K562 (cell line): ENCODE measurements around the gene P2RX1.

Experiments used
- FOXJ2 ChIP-seq: fragments of 200-800 bp; sonication (Bioruptor generic); IDR thresholded peaks from 2 replicates; pipeline ENCODE4 v1.6.1; 2016; ENCODE audit warnings: missing genetic modification characterization, missing compliant biosample characterization
- POLR2A ChIP-seq: fragments of 450-650 bp; conservative IDR thresholded peaks from 2 replicates; pipeline ENCODE4 v1.6.1; 2016
- ZNF224 ChIP-seq: sonication (generic); formaldehyde crosslinking; IDR thresholded peaks from 2 replicates; pipeline ENCODE4 v1.8.0; 2022; ENCODE audit warnings: mild to moderate bottlenecking, missing genetic modification reagents
- TF ChIP-seq, protein P1 (sequence below), 2 experiments: IDR thresholded peaks; 2 replicates each; pipeline ENCODE4 v1.6.1; 2012; ENCODE audit warnings: improper control_type of control experiment in 2 of 2, low read depth in 2 of 2, low read length in 2 of 2, borderline replicate concordance in 1 of 2
- TF ChIP-seq, protein P2 (sequence below): sonication (generic); formaldehyde crosslinking; IDR thresholded peaks from 2 replicates; pipeline ENCODE4 v1.9.0; 2022; ENCODE audit warnings: mild to moderate bottlenecking, missing genetic modification reagents

DNA sequence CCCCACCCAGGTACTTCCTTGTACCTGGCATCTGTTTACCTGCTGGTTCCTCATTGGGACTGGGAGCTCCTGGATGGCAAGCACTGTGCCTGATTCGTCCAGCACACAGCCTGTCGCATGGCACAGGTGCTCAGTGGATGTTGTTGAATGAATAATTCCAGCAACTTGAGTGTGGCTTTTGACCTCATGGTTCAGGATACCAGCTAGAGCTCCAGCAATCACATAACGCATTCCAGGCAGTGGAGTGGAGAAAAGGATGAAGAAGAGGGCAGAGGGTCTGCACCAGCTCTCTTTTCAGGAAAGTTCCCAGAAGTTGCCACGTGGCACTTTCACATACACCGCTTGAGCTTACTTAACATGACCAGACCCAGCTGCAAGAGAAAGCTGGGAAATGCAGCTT lies 22.1 kb downstream of the P2RX1 start:
- TF ChIP-seq FOXJ2 (tag), result no peak
- no peak for TF ChIP-seq ZNF224 (CRISPR knock-in tag)
- TF ChIP-seq, protein P1, sequence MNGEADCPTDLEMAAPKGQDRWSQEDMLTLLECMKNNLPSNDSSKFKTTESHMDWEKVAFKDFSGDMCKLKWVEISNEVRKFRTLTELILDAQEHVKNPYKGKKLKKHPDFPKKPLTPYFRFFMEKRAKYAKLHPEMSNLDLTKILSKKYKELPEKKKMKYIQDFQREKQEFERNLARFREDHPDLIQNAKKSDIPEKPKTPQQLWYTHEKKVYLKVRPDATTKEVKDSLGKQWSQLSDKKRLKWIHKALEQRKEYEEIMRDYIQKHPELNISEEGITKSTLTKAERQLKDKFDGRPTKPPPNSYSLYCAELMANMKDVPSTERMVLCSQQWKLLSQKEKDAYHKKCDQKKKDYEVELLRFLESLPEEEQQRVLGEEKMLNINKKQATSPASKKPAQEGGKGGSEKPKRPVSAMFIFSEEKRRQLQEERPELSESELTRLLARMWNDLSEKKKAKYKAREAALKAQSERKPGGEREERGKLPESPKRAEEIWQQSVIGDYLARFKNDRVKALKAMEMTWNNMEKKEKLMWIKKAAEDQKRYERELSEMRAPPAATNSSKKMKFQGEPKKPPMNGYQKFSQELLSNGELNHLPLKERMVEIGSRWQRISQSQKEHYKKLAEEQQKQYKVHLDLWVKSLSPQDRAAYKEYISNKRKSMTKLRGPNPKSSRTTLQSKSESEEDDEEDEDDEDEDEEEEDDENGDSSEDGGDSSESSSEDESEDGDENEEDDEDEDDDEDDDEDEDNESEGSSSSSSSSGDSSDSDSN (IDR thresholded peaks at IDR 0.05; ENCODE audit: borderline replicate concordance in 1 of 2, low read depth in 2 of 2, low read length in 2 of 2), result no peak
- TF ChIP-seq, protein P2, sequence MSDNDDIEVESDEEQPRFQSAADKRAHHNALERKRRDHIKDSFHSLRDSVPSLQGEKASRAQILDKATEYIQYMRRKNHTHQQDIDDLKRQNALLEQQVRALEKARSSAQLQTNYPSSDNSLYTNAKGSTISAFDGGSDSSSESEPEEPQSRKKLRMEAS (CRISPR knock-in tag), result no peak
- TF ChIP-seq POLR2A, result no peak
